ENCODE data around the gene OPCML.
A peak's percentile ranks its signal among the peaks of the same experiment; 100 is the strongest.

OPCML gene

DNA sequence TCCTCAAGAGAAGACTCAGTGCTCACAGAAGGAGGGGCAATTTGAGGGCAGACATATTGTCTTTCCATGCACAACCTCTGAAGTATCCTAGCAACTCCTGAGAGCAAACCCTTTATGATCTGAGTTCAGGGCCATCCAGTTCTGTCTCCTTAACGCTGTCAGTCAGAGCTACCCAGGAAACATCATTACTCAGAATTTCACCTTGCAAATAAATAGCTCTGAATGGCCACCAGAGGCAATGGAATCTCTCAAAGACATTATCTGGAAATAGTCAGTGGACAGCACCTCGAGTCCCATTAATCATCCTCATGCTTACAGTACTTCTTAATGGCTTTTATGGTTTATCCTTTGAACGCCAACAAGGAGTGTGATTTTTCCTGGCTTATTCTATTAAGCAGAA is 656.1 kb downstream of the OPCML start:
- no peak overlapping the region for H3K4me3 ChIP-seq (ENCODE audit: low read depth, low read length)
- ChIA-PET CTCF (interaction anchor here (2.9 kb wide), 1 partner anchor 65 kb away, joined by 8 read pairs; no protein-coding TSS in a partner anchor), POLR2A (no interaction called here)
- TF ChIP-seq, protein P1, sequence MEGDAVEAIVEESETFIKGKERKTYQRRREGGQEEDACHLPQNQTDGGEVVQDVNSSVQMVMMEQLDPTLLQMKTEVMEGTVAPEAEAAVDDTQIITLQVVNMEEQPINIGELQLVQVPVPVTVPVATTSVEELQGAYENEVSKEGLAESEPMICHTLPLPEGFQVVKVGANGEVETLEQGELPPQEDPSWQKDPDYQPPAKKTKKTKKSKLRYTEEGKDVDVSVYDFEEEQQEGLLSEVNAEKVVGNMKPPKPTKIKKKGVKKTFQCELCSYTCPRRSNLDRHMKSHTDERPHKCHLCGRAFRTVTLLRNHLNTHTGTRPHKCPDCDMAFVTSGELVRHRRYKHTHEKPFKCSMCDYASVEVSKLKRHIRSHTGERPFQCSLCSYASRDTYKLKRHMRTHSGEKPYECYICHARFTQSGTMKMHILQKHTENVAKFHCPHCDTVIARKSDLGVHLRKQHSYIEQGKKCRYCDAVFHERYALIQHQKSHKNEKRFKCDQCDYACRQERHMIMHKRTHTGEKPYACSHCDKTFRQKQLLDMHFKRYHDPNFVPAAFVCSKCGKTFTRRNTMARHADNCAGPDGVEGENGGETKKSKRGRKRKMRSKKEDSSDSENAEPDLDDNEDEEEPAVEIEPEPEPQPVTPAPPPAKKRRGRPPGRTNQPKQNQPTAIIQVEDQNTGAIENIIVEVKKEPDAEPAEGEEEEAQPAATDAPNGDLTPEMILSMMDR (IDR thresholded peaks at IDR 0.05; ENCODE audit: insufficient read depth, low read length, missing control alignments), result no peak
- no peak for DNase-seq (ENCODE audit: low read depth, low spot score)

DNA sequence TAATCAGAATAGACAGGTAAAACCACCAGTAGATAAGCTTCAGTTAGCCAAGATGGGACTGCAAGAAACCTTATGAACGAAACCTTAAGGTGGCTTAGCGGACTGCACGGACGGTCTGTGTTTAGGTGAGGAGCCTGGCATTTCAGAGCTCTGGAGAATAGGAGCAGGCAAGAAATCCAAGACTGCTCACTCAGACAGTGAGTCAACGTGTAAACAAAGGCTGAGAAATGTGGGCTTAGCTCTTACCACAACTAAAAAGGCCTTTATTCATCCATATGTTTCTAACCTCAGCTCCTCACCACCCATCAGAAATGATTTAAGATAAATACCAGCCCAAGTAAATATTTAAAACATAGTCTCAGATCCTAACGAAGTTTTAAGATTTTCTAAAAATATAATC is 657.7 kb downstream of the OPCML start:
- TF ChIP-seq, protein P1 (IDR thresholded peaks at IDR 0.05; ENCODE audit: insufficient read depth, low read length, missing control alignments), result no peak
- CTCF ChIA-PET, result interaction anchor here (1.7 to 2.9 kb wide), 3 partner anchors 15 to 71 kb away, joined by 4 to 8 read pairs (median 7); no protein-coding TSS in a partner anchor
- POLR2A ChIA-PET, result interaction anchor here (0.6 to 1.4 kb wide), 5 partner anchors 10 to 220 kb away, joined by 3 to 5 read pairs (median 3); no protein-coding TSS in a partner anchor
- H3K4me3 ChIP-seq (ENCODE audit: low read depth, low read length), result no peak overlapping the region; the same call in 1 of the 2 replicates
- DNase-seq (ENCODE audit: low read depth, low spot score), result peak; percentile 76

DNA sequence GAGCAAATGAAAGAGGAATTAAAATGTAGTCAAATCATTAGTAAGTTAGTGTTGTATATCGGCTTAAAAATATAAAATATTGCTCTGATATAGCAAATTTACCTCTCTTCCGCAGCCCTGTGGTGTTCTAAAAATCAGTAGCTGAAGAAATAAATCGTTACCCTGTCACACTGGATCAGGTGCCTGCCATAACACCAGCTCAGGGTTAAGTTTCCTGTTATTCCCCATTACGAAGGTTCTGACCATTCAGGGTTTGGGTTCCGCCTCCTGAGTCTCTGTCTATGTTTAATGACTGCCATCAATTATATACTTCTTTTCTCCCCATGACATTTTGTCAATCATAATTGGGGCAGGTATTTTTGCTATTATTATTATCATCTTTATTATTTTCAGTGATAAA is 658.5 kb downstream of the OPCML start:
- POLR2A ChIA-PET, result interaction anchor here (1.4 kb wide), 1 partner anchor 70 kb away, joined by 5 read pairs; no protein-coding TSS in a partner anchor
- CTCF ChIA-PET, result interaction anchor here (1.3 to 2.9 kb wide), 5 partner anchors 15 to 136 kb away, joined by 4 to 8 read pairs (median 4); no protein-coding TSS in a partner anchor
- DNase-seq (ENCODE audit: low read depth, low spot score), result no peak
- TF ChIP-seq, protein P1 (IDR thresholded peaks at IDR 0.05; ENCODE audit: insufficient read depth, low read length, missing control alignments), result no peak
- no peak overlapping the region for H3K4me3 ChIP-seq (ENCODE audit: low read depth, low read length)

DNA sequence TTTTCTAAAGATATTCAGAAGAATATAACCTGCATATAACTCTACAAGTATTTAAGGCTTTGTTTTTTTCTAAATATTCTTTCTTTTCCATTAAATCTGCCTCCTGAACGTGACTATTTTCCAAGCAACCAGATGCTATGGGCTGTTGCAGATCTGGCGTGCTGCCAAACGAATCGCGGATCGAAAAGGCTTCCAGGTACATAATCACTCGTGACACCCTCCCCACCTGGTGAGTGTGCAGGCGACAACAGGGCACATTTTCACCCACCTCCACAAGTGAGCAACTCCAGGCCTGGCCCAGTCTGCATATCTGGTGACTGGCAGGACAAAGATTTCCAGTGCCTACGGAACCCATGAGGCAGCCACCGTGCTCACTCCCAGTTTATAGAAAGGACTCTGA is 660.1 kb downstream of the OPCML start:
- ChIA-PET POLR2A (no interaction called here), CTCF (interaction anchor here (1.6 kb wide), 1 partner anchor 134 kb away, joined by 4 read pairs; no protein-coding TSS in a partner anchor)
- no peak overlapping the region for H3K4me3 ChIP-seq (ENCODE audit: low read depth, low read length)
- DNase-seq (ENCODE audit: low read depth, low spot score), result no peak
- TF ChIP-seq, protein P1 (IDR thresholded peaks at IDR 0.05; ENCODE audit: insufficient read depth, low read length, missing control alignments), result no peak

DNA sequence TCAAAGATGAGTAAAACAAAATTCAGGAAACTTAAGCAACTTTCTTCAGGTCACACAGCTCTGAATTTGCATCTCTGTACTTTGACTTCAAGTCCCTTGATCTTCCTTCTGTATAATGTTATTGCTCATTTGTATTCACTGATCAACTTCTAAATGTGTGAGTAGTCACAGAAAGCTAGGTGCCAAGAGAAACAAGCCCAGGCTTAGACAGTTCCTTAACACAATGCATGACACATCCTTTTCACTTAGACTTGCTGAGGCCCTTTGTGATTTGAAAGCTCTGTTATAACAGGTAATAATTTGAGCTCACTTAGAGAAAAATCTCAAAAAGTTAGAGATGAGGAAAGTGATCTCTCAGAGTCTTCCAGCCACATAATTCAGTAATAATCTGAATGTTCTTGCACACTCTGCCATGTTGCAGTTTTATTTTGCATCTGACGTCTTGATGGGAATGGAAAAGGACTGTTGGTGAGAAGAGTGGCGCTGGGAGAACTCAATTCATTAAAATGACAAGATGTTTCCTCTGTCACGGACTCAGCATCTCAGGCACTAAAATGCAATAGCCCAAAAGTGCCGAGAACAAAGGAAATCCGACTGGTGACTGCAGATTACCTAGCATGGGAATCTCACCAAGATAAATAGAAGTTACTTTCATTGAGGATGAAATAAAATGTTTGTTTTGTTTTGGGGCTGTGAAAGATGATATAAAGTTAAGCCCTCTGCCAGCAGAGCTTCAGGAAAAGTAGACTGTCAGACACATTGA is 665.3 kb downstream of the OPCML start:
- DNase-seq (ENCODE audit: low read depth, low spot score), result no peak
- POLR2A ChIA-PET, result no interaction called here
- TF ChIP-seq, protein P1 (IDR thresholded peaks at IDR 0.05; ENCODE audit: insufficient read depth, low read length, missing control alignments), result no peak
- H3K4me3 ChIP-seq (ENCODE audit: low read depth, low read length), result no peak overlapping the region
- CTCF ChIA-PET, result interaction anchor here (1.3 to 2.3 kb wide), 3 partner anchors 8 to 74 kb away, joined by 3 to 6 read pairs (median 3); no protein-coding TSS in a partner anchor

DNA sequence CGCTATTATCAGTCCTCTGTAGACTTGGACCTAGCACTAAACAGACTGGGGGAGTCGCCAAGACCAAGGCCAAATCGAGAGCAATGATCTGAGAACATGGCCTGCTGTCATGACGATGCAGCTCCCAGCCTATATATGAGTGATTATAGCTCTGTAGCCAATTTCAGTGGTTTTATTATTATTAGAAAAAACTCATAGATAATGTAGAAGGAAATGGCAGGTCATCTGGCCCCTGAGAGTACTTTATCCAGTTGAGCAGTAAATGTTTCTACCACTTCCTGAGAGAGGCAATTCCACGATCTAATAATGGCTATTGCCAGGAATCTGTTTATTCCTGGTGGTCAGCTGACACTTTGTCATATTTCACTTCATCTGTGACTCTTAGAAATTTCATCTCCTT is 666.7 kb downstream of the OPCML start:
- ChIA-PET CTCF (interaction anchor here (0.7 to 1.3 kb wide), 3 partner anchors 14 to 75 kb away, joined by 3 read pairs; no protein-coding TSS in a partner anchor), POLR2A (no interaction called here)
- no peak for DNase-seq (ENCODE audit: low read depth, low spot score)
- no peak overlapping the region for H3K4me3 ChIP-seq (ENCODE audit: low read depth, low read length)
- TF ChIP-seq, protein P1 (IDR thresholded peaks at IDR 0.05; ENCODE audit: insufficient read depth, low read length, missing control alignments), result no peak
